HL-60 (cell line): Measurements from ENCODE around the gene FOXP1.

Source experiments
- DNase-seq, 2 experiments: peaks; one replicate each; pipeline ENCODE4 v3.0.0-alpha.2; 2010 to 2020; ENCODE audit warnings: low read depth in 1 of 2, low spot score in 1 of 2
- H3K27ac ChIP-seq: fragments of 250-450 bp; sonication (Bioruptor Pico); replicated peaks from 2 replicates; pipeline ENCODE4 v1.5.1; 2020; ENCODE audit warnings: mild to moderate bottlenecking, moderate library complexity
- H3K27me3 ChIP-seq: fragments of 250-450 bp; sonication (Bioruptor Pico); 2 replicates; pipeline ENCODE4 v1.5.1; 2021; ENCODE audit warnings: mild to moderate bottlenecking, moderate library complexity; ENCODE audit not compliant: insufficient read depth, poor library complexity, severe bottlenecking
- H3K4me3 ChIP-seq: replicated peaks from 2 replicates; pipeline ENCODE4 v1.5.1; 2011; ENCODE audit warnings: mild to moderate bottlenecking, control low read depth, low read length; ENCODE audit not compliant: insufficient read depth
- GABPA ChIP-seq: IDR thresholded peaks from 2 replicates; pipeline ENCODE4 v1.6.1; 2012; ENCODE audit warnings: low read depth
- POLR2AphosphoS5 ChIP-seq: IDR thresholded peaks from 2 replicates; pipeline ENCODE4 v1.6.1; 2012; ENCODE audit warnings: low read depth
- SPI1 ChIP-seq: IDR thresholded peaks from 2 replicates; pipeline ENCODE4 v1.6.1; 2012; ENCODE audit warnings: low read depth, mild to moderate bottlenecking, borderline replicate concordance
- TF ChIP-seq, protein P1 (sequence below): IDR thresholded peaks from 2 replicates; pipeline ENCODE4 v1.6.1; 2012; ENCODE audit warnings: low read depth; ENCODE audit not compliant: insufficient replicate concordance
- TF ChIP-seq, protein P2 (sequence below): IDR thresholded peaks from one replicate; pipeline ENCODE4 v1.5.1; 2011; ENCODE audit warnings: low read length, control low read depth, inconsistent platforms; ENCODE audit not compliant: insufficient read depth

Gene FOXP1

GRCh38 chr3:71303627-71304200 lies 279.8 kb downstream of the FOXP1 start:
- H3K27me3 ChIP-seq: no peaks in the 10 kb centered on the region

DNA sequence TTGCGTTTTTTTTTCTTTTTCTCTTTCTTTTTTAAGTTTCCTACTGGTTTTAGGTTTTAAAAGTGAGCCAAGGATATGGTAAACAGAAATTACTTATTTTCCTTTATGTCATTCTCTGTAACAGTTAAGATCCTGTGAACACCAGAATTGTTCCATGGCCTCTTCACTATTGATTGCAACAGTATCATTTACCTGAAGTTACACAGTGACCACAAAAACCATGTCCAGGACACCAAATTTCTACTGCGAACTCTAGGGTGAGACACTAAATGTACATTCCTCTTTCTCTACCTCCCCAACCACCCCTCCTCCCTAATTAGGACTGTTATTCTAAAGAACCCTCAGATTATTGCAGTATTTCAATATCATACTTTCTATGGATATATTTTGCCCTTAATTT lies 280.9 kb downstream of the FOXP1 start:
- H3K4me3 ChIP-seq: no peak overlapping the region
- DNase-seq: no peak
- no peak for TF ChIP-seq GABPA
- TF ChIP-seq, protein P1, sequence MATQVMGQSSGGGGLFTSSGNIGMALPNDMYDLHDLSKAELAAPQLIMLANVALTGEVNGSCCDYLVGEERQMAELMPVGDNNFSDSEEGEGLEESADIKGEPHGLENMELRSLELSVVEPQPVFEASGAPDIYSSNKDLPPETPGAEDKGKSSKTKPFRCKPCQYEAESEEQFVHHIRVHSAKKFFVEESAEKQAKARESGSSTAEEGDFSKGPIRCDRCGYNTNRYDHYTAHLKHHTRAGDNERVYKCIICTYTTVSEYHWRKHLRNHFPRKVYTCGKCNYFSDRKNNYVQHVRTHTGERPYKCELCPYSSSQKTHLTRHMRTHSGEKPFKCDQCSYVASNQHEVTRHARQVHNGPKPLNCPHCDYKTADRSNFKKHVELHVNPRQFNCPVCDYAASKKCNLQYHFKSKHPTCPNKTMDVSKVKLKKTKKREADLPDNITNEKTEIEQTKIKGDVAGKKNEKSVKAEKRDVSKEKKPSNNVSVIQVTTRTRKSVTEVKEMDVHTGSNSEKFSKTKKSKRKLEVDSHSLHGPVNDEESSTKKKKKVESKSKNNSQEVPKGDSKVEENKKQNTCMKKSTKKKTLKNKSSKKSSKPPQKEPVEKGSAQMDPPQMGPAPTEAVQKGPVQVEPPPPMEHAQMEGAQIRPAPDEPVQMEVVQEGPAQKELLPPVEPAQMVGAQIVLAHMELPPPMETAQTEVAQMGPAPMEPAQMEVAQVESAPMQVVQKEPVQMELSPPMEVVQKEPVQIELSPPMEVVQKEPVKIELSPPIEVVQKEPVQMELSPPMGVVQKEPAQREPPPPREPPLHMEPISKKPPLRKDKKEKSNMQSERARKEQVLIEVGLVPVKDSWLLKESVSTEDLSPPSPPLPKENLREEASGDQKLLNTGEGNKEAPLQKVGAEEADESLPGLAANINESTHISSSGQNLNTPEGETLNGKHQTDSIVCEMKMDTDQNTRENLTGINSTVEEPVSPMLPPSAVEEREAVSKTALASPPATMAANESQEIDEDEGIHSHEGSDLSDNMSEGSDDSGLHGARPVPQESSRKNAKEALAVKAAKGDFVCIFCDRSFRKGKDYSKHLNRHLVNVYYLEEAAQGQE: no peak
- no peak for TF ChIP-seq POLR2AphosphoS5
- TF ChIP-seq, protein P2, sequence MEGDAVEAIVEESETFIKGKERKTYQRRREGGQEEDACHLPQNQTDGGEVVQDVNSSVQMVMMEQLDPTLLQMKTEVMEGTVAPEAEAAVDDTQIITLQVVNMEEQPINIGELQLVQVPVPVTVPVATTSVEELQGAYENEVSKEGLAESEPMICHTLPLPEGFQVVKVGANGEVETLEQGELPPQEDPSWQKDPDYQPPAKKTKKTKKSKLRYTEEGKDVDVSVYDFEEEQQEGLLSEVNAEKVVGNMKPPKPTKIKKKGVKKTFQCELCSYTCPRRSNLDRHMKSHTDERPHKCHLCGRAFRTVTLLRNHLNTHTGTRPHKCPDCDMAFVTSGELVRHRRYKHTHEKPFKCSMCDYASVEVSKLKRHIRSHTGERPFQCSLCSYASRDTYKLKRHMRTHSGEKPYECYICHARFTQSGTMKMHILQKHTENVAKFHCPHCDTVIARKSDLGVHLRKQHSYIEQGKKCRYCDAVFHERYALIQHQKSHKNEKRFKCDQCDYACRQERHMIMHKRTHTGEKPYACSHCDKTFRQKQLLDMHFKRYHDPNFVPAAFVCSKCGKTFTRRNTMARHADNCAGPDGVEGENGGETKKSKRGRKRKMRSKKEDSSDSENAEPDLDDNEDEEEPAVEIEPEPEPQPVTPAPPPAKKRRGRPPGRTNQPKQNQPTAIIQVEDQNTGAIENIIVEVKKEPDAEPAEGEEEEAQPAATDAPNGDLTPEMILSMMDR: no peak
- TF ChIP-seq SPI1: no peak

More at GRCh38 chr3:71303627-71304200, 279.8 kb downstream of the FOXP1 start:
- Histone ChIP-seq H3K4me3 (no peak overlapping the region), H3K27ac (no peak overlapping the region)
- no peak for DNase-seq
- TF ChIP-seq POLR2AphosphoS5 (no peak), GABPA (no peak), SPI1 (no peak)
- TF ChIP-seq, protein P1: no peak
- TF ChIP-seq, protein P2: no peak

GRCh38 chr3:71300951-71301393 lies 282.6 kb downstream of the FOXP1 start:
- H3K27me3 ChIP-seq: no peaks in the 10 kb centered on the region
- H3K27ac ChIP-seq: no peak overlapping the region
- TF ChIP-seq SPI1 (no peak), POLR2AphosphoS5 (no peak), GABPA (no peak)
- TF ChIP-seq, protein P2: no peak
- TF ChIP-seq, protein P1: no peak
- H3K4me3 ChIP-seq: no peak overlapping the region
- no peak for DNase-seq

More for the DNA sequence above, 280.9 kb downstream of the FOXP1 start:
- Histone ChIP-seq H3K27ac (no peak overlapping the region), H3K27me3 (no peaks in the 10 kb centered on the region)
